Hepatocyte (in vitro differentiated cells): ENCODE data around the gene VGLL4.

Source experiments
- CTCF ChIP-seq: fragments of 200-600 bp; sonication (generic); IDR thresholded peaks from 2 replicates; pipeline ENCODE4 v1.5.1; 2016; ENCODE audit warnings: antibody characterized with exemption, mild to moderate bottlenecking; ENCODE audit not compliant: poor library complexity
- EZH2 ChIP-seq: fragments of 200-600 bp; sonication (generic); IDR thresholded peaks from 2 replicates; pipeline ENCODE4 v1.6.1; 2016; ENCODE audit warnings: antibody characterized with exemption, mild to moderate bottlenecking, borderline replicate concordance
- EZH2phosphoT487 ChIP-seq: fragments of 200-600 bp; sonication (generic); IDR thresholded peaks from one replicate; pipeline ENCODE4 v1.6.1; 2018; ENCODE audit warnings: antibody characterized with exemption, mild to moderate bottlenecking, low read depth, moderate library complexity; ENCODE audit not compliant: unreplicated experiment, severe bottlenecking

DNA sequence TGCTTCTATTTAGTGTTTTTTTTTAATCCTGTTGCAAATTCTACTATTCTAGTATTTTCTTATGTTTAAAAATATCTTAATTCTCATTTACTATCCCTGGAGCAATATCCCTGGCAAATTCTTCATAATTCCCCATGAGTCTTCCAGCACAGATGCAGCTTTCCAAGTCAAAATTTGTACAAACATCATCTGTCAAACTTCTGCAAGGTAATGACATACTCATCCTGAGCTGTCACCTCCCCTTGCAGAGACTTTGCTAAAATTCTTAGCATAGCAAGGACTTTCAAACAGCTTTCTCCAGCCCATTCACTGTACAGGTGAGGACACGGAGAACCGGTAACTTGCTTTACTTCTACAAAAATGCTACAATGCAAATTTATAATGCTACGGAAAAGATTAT lies 28.6 kb upstream of the VGLL4 start:
- TF ChIP-seq EZH2 (no peak), CTCF (no peak), EZH2phosphoT487 (no peak)
